Mononuclear cell (primary cell): ENCODE measurements around the gene WIPF1. TPM values are rescaled to one million over a fixed set of nuclear protein-coding genes. Genes with fewer than 3 reads are reported as not detected.

Experiments
- H3K27me3 ChIP-seq: 2 replicates; pipeline ENCODE4 v1.6.0; 2011; ENCODE audit warnings: low read length, control low read depth; ENCODE audit not compliant: insufficient read depth
- H3K4me1 ChIP-seq: 2 replicates; pipeline ENCODE4 v1.5.1; 2011; ENCODE audit warnings: mild to moderate bottlenecking, low read length, control low read depth; ENCODE audit not compliant: insufficient read depth
- H3K4me3 ChIP-seq: 2 replicates; pipeline ENCODE4 v1.5.1; 2011; ENCODE audit warnings: mild to moderate bottlenecking, low read length, moderate library complexity
- H3K9me3 ChIP-seq: 2 replicates; pipeline ENCODE4 v1.5.1; 2011; ENCODE audit warnings: low read depth, mild to moderate bottlenecking, control low read depth, low read length
- total RNA-seq: library from RNA; depleted of rRNA; stranded (reverse); fragments of >200 nt; gene quantifications from one replicate; pipeline ENCODE4 v1.2.3, GENCODE V29; 2012

The WIPF1 gene
- total RNA-seq, 1 donor, result 126 TPM

DNA sequence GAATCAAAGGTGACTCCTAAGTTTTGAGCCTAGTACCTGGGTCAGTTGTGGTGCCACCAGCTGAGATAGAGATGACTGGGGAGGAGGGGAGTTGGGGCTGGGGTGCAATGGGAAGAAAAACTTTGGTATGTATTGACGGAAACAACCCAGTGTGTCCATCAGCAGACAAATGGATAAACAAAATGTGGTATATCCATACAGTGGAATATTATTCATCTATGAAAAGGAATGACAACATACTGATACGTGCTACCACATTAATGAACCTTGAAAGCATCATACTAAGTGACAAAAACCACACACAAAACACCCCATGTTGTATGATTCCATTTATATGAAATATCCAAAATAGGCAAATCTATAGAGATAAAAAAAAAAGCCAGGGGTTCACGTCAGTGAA, 69.6 kb downstream of the WIPF1 start:
- H3K27me3 ChIP-seq, result no peaks in the 10 kb centered on the region
- peaks cover 25% of the 10 kb centered on the region for H3K4me1 ChIP-seq
- no peaks in the 10 kb centered on the region for H3K9me3 ChIP-seq
- H3K4me3 ChIP-seq, result no peak overlapping the region

DNA sequence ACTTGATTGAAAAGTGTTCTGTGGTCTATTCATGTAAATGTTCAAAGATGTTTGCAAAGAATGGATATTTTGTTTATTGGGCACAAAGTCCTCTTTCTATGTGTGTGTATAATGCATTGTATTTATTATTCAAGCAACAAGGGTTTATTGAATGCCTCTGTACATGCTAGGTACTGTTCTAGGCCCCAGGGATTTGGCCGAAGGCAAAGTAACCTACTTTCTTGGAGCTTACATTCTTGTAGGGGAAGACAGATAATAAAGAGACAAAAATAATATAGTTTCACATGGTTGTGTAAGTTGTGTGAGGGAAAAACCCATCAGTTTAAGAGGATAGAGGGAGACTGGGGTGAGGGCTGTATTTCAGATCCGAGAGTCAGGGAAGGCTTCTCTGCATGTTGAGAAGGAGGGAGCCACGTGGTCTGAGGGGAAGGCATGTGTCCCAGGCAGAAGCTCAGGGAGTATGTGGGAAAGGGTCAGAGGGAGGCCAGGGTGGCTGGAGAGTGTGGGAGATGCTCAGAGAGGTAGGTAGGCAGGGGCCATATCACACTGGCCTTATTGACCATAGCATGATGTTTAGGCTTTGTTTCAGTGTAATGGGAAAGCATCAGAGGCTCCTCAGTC, 70.4 kb downstream of the WIPF1 start:
- no peaks in the 10 kb centered on the region for H3K27me3 ChIP-seq
- no peaks in the 10 kb centered on the region for H3K9me3 ChIP-seq
- H3K4me1 ChIP-seq, result peaks cover 27% of the 10 kb centered on the region
- no peak overlapping the region for H3K4me3 ChIP-seq

DNA sequence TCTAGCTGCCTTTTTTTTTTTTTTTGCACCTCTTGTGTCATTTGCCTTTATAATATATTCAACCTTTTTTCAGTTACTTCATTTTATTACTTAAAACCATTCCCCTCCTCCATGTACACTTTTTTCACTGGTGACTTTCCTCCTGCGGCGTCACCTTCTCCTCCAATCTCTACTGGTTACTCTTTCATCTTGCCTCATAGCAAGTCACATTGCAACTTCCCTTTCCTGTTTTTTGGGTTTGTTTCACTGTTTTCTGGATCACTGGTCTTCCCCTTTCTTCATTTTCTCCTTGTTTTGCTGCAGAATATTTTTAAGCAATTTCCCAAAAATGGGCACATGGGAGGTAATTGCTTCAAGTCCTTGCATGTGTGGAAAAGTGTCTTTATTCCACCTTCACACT, 73.1 kb downstream of the WIPF1 start:
- Histone ChIP-seq H3K4me1 (peaks cover 27% of the 10 kb centered on the region), H3K27me3 (no peaks in the 10 kb centered on the region), H3K9me3 (no peaks in the 10 kb centered on the region), H3K4me3 (no peak overlapping the region)

GRCh38 chr2:174522553-174522952, 75.1 kb downstream of the WIPF1 start:
- Histone ChIP-seq H3K4me3 (no peak overlapping the region), H3K27me3 (no peaks in the 10 kb centered on the region), H3K4me1 (peaks cover 27% of the 10 kb centered on the region), H3K9me3 (no peaks in the 10 kb centered on the region)

GRCh38 chr2:174518395-174518794, 79.2 kb downstream of the WIPF1 start:
- no peak overlapping the region for H3K4me3 ChIP-seq
- no peaks in the 10 kb centered on the region for H3K27me3 ChIP-seq

GRCh38 chr2:174516501-174517378, 80.9 kb downstream of the WIPF1 start:
- H3K4me1 ChIP-seq, result peaks cover 15% of the 10 kb centered on the region
- no peak overlapping the region for H3K4me3 ChIP-seq
- H3K9me3 ChIP-seq, result no peaks in the 10 kb centered on the region
- H3K27me3 ChIP-seq, result no peaks in the 10 kb centered on the region

More at GRCh38 chr2:174518395-174518794, 79.2 kb downstream of the WIPF1 start:
- Histone ChIP-seq H3K4me1 (peaks cover 21% of the 10 kb centered on the region), H3K9me3 (no peaks in the 10 kb centered on the region)

DNA sequence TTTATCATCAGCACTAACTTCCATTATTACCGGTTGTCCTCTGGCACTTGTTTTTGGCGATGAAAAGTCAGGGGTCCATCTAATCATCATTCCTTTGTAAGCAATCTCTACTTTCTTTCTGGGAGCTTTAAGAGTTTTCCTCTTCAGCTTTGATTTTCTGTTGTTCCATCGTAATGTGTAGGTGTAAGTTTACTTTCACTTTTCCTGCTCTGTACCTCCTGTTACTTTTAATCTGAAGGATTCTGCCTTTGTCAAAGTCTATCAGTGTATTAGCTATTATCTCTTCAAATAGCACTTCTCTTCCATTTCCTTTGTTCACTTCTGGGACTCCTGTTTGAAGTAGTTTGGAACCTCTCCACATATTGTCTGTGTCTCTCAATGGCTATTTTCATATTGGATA, 85.3 kb downstream of the WIPF1 start:
- Histone ChIP-seq H3K9me3 (peaks cover 13% of the 10 kb centered on the region), H3K4me1 (peaks cover 14% of the 10 kb centered on the region), H3K4me3 (no peak overlapping the region), H3K27me3 (no peaks in the 10 kb centered on the region)

GRCh38 chr2:174511580-174512260, 85.9 kb downstream of the WIPF1 start:
- Histone ChIP-seq H3K4me3 (no peak overlapping the region), H3K4me1 (peaks cover 8% of the 10 kb centered on the region), H3K9me3 (peaks cover 13% of the 10 kb centered on the region), H3K27me3 (no peaks in the 10 kb centered on the region)

- Histone ChIP-seq H3K9me3 (peaks cover 13% of the 10 kb centered on the region), H3K27me3 (no peaks in the 10 kb centered on the region), H3K4me1 (no peaks in the 10 kb centered on the region), H3K4me3 (no peak overlapping the region)
Observed at GRCh38 chr2:174510583-174511189, 86.9 kb downstream of the WIPF1 start.

Other genes with a start within 250 kb of the WIPF1 start
- 8.5 TPM for gene SCRN3, start 202.1 kb downstream of the WIPF1 start, total RNA-seq
- 12.9 TPM for gene GPR155, start 110.8 kb downstream of the WIPF1 start, total RNA-seq
- gene CHRNA1, start 166.7 kb upstream of the WIPF1 start, total RNA-seq, result 0.21 TPM